Lower leg skin (tissue), 4 donors: ENCODE measurements around the gene TCAP. TPM values are rescaled to one million over a fixed set of nuclear protein-coding genes. Genes with fewer than 3 reads are reported as not detected.

Source experiments
- DNase-seq, 2 donors: peaks; one replicate each; pipeline ENCODE4 v3.0.0-alpha.2; 2019; ENCODE audit warnings: low spot score in 2 of 2
- H3K4me3 ChIP-seq: fragments of 200-600 bp; sonication (generic); 2 replicates; pipeline ENCODE4 v1.5.1; 2017; ENCODE audit warnings: mild to moderate bottlenecking, low read depth; ENCODE audit not compliant: poor library complexity, severe bottlenecking
- CTCF ChIP-seq, 3 donors: fragments of 450-650 bp; IDR thresholded peaks; one replicate each; pipeline ENCODE4 v1.5.1; 2016; ENCODE audit warnings: antibody characterized with exemption in 3 of 3, mild to moderate bottlenecking in 3 of 3, moderate library complexity in 2 of 3
- POLR2A ChIP-seq, 2 donors: fragments of 450-650 bp; IDR thresholded peaks; one replicate each; pipeline ENCODE4 v1.6.1; 2016 to 2017; ENCODE audit warnings: antibody characterized with exemption in 2 of 2, mild to moderate bottlenecking in 1 of 2, moderate library complexity in 1 of 2
- WGBS, 2 donors: methylation state at CpG; one replicate each; pipeline ENCODE4 v1.1.5; 2018; 5-methylcytosine and 5-hydroxymethylcytosine counted together
- intact Hi-C: fragments of 100-400 bp; cut with DNase I; formaldehyde crosslinking; loops from one replicate; pipeline ENCODE4 v1.15.0; 2023; ENCODE audit warnings: low total_unique reads
- total RNA-seq, 4 donors: library from RNA; depleted of rRNA; stranded (reverse); fragments of >200 nt; gene quantifications; one replicate each; pipeline ENCODE4 v1.1.0, GENCODE V29; 2016

TCAP gene
- total RNA-seq, 4 donors from 2014 or later: 0.44 to 3.8 (median 0.62) TPM; not detected in 1

- intact Hi-C loops: no loop called here
- no peak for DNase-seq
- 68 to 72% methylated on average over 8 of the region's 8 CpGs for WGBS, 2 donors
- H3K4me3 ChIP-seq: no peak overlapping the region
- no peak for TF ChIP-seq CTCF (IDR thresholded peaks at IDR 0.05)
- TF ChIP-seq POLR2A (IDR thresholded peaks at IDR 0.05): no peak
Measured at GRCh38 chr17:39633570-39634183, 31.5 kb upstream of the TCAP start.

- peak in 1 of 3 donors; percentile 27 for TF ChIP-seq CTCF (IDR thresholded peaks at IDR 0.05)
- TF ChIP-seq POLR2A (IDR thresholded peaks at IDR 0.05): no peak
- H3K4me3 ChIP-seq: no peak overlapping the region
- WGBS, 2 donors: 47 to 50% methylated on average over 2 of the region's 2 CpGs
- no peak for DNase-seq
- intact Hi-C loops: no loop called here
Measured at GRCh38 chr17:39634384-39634871, 30.7 kb upstream of the TCAP start.

- WGBS, 2 donors: 82 to 90% methylated on average over 8 of the region's 8 CpGs
- DNase-seq: no peak
- no peak overlapping the region for H3K4me3 ChIP-seq
- intact Hi-C loops: no loop called here
- TF ChIP-seq CTCF (IDR thresholded peaks at IDR 0.05) (no peak), POLR2A (IDR thresholded peaks at IDR 0.05) (no peak)
Measured at GRCh38 chr17:39635614-39636176, 29.5 kb upstream of the TCAP start.

GRCh38 chr17:39636587-39636926 lies 28.6 kb upstream of the TCAP start:
- no peak for DNase-seq
- WGBS, 2 donors: 23 to 26% methylated on average over 6 of the region's 6 CpGs
- peak overlapping the region; percentile 72 for H3K4me3 ChIP-seq
- TF ChIP-seq CTCF (IDR thresholded peaks at IDR 0.05): no peak
- TF ChIP-seq POLR2A (IDR thresholded peaks at IDR 0.05): no peak
- intact Hi-C loops: no loop called here

GRCh38 chr17:39636927-39637736 lies 28.0 kb upstream of the TCAP start, which contains the start of gene STARD3:
Gene STARD3, plus strand, starts transcription at chr17:39637144. Its CDS starts 16,388 bp downstream, at chr17:39653532.
- intact Hi-C loops: no loop called here
- 1% methylated on average over 48 to 68 of the region's 69 CpGs for WGBS, 2 donors
- TF ChIP-seq POLR2A (IDR thresholded peaks at IDR 0.05) (no peak), CTCF (IDR thresholded peaks at IDR 0.05) (peak in 1 of 3 donors; percentile 45)
- peak within 1 kb of the TSS; percentile 72 for H3K4me3 ChIP-seq
- DNase-seq: peak; percentile 85 to 98
